SU-DHL-6 (cell line): Measurements from ENCODE around the gene ZNF774.

Experiments
- H2AFZ ChIP-seq: fragments of 200-600 bp; sonication (generic); 2 replicates; pipeline ENCODE4 v1.6.1; 2014; ENCODE audit warnings: low read depth, mild to moderate bottlenecking, moderate library complexity, mixed read lengths, antibody characterized with exemption, low read length; ENCODE audit not compliant: severe bottlenecking
- H3F3A ChIP-seq: fragments of 200-600 bp; shearing (Covaris generic); 2 replicates; pipeline ENCODE4 v1.6.0; 2016; ENCODE audit warnings: antibody characterized with exemption, mild to moderate bottlenecking; ENCODE audit not compliant: insufficient read depth
- H3K27ac ChIP-seq: fragments of 200-600 bp; sonication (generic); 2 replicates; pipeline ENCODE4 v1.5.1; 2016; ENCODE audit warnings: low read depth, mild to moderate bottlenecking, low read length, moderate library complexity, mixed read lengths
- H3K27me3 ChIP-seq: fragments of 200-600 bp; sonication (generic), shearing (Covaris generic); 2 replicates; pipeline ENCODE4 v1.6.0; 2014; ENCODE audit warnings: mild to moderate bottlenecking, low read length
- H3K36me3 ChIP-seq: fragments of 200-600 bp; sonication (generic); 2 replicates; pipeline ENCODE4 v1.6.1; 2014; ENCODE audit warnings: mild to moderate bottlenecking, low read length, mixed read lengths
- H3K4me2 ChIP-seq: fragments of 300-600, 200-600 bp; shearing (Covaris generic), sonication (generic); 2 replicates; pipeline ENCODE4 v1.6.0; 2014; ENCODE audit warnings: low read length, low read depth, mild to moderate bottlenecking; ENCODE audit not compliant: poor library complexity, severe bottlenecking
- H3K4me3 ChIP-seq: fragments of 200-600 bp; sonication (generic); 2 replicates; pipeline ENCODE4 v1.5.1; 2014; ENCODE audit warnings: antibody characterized with exemption, low read length, mild to moderate bottlenecking, mixed read lengths; ENCODE audit not compliant: insufficient read depth, poor library complexity, severe bottlenecking
- H3K79me2 ChIP-seq: fragments of 200-600 bp; sonication (generic); 2 replicates; pipeline ENCODE4 v1.6.1; 2014; ENCODE audit warnings: mild to moderate bottlenecking, low read length, moderate library complexity; ENCODE audit not compliant: insufficient read depth
- H3K9ac ChIP-seq: fragments of 200-600 bp; sonication (generic); 2 replicates; pipeline ENCODE4 v1.7.0; 2014; ENCODE audit warnings: mild to moderate bottlenecking, low read length
- H3K9me2 ChIP-seq: fragments of 200-600 bp; sonication (generic); replicated peaks from 2 replicates; pipeline ENCODE4 v1.6.1; 2014; ENCODE audit warnings: low read length; ENCODE audit not compliant: insufficient read depth
- H3K9me3 ChIP-seq: fragments of 200-600 bp; sonication (generic); 2 replicates; pipeline ENCODE4 v1.6.1; 2014; ENCODE audit warnings: low read length, mixed read lengths; ENCODE audit not compliant: insufficient read depth
- H4K20me1 ChIP-seq: fragments of 200-600 bp; sonication (generic); 2 replicates; pipeline ENCODE4 v1.6.1; 2014; ENCODE audit warnings: low read depth, mild to moderate bottlenecking, antibody characterized with exemption, low read length, moderate library complexity, mixed read lengths
- EZH2phosphoT487 ChIP-seq: fragments of 200-600 bp; sonication (generic), shearing (Covaris generic); conservative IDR thresholded peaks from 2 replicates; pipeline ENCODE4 v1.6.1; 2018; ENCODE audit warnings: mild to moderate bottlenecking, antibody characterized with exemption, low read length, moderate library complexity, mixed read lengths
- TF ChIP-seq, protein P1 (sequence below): fragments of 200-600 bp; sonication (generic); IDR thresholded peaks from one replicate; pipeline ENCODE4 v1.5.1; 2017; ENCODE audit warnings: antibody characterized with exemption, mild to moderate bottlenecking, low read length, moderate library complexity; ENCODE audit not compliant: insufficient read depth, poor library complexity, severe bottlenecking

Gene ZNF774

DNA sequence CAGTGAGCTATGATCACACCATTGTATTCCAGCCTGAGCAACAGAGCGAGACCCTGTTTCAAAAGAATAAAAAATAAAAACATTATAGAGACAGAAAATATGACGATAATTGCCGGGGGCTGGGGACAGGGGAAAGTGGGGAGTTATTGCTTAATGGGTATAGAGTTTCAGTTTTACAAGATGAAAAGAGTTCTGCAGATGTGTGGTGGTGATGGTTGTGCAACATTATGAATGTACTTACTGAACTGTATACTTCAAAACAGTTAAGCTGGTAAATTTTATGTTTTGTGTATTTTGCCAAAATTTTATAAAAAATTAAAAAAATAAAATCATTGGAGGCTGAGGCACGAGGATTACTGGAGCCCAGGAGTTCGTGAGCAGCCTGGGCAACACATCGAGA is 24.8 kb upstream of the ZNF774 start:
- H3K9me3 ChIP-seq = no peaks in the 10 kb centered on the region
- H3K79me2 ChIP-seq = no peaks in the 10 kb centered on the region
- no peaks in the 10 kb centered on the region for H3K36me3 ChIP-seq
- no peak overlapping the region for H3K4me2 ChIP-seq
- TF ChIP-seq, protein P1, sequence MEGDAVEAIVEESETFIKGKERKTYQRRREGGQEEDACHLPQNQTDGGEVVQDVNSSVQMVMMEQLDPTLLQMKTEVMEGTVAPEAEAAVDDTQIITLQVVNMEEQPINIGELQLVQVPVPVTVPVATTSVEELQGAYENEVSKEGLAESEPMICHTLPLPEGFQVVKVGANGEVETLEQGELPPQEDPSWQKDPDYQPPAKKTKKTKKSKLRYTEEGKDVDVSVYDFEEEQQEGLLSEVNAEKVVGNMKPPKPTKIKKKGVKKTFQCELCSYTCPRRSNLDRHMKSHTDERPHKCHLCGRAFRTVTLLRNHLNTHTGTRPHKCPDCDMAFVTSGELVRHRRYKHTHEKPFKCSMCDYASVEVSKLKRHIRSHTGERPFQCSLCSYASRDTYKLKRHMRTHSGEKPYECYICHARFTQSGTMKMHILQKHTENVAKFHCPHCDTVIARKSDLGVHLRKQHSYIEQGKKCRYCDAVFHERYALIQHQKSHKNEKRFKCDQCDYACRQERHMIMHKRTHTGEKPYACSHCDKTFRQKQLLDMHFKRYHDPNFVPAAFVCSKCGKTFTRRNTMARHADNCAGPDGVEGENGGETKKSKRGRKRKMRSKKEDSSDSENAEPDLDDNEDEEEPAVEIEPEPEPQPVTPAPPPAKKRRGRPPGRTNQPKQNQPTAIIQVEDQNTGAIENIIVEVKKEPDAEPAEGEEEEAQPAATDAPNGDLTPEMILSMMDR = no peak
- TF ChIP-seq EZH2phosphoT487 = no peak
- no peaks in the 10 kb centered on the region for H3F3A ChIP-seq
- no peak overlapping the region for H3K9ac ChIP-seq
- no peaks in the 10 kb centered on the region for H3K27me3 ChIP-seq
- no peaks in the 10 kb centered on the region for H3K9me2 ChIP-seq
- no peak overlapping the region for H3K27ac ChIP-seq
- H3K4me3 ChIP-seq = no peak overlapping the region
- H4K20me1 ChIP-seq = no peaks in the 10 kb centered on the region
- H2AFZ ChIP-seq = no peak overlapping the region

DNA sequence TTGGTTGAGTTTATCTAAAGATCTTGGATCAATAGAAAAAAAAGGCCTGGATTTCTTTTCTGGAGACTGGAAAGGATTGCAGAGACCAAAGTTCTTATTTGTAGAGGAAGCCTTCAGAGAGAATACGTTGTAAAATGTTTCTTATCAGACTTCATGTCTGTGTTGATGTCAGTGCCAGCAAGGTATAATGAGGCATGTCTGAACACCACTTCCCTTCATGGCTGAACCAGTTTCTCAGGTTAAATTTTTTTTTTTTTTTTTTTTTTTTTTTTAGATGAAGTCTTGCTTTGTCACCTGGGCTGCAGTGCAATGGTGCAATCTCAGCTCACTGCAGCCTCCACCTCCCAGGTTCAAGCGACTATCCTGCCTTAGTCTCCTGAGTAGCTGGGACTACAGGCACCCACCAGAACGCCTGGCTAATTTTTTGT is 17.8 kb upstream of the ZNF774 start:
- no peak overlapping the region for H3K27ac ChIP-seq
- no peak overlapping the region for H3K4me3 ChIP-seq
- no peaks in the 10 kb centered on the region for H3K9me2 ChIP-seq
- no peak overlapping the region for H3K9ac ChIP-seq
- H3F3A ChIP-seq = no peaks in the 10 kb centered on the region
- no peaks in the 10 kb centered on the region for H3K79me2 ChIP-seq
- H3K36me3 ChIP-seq = no peaks in the 10 kb centered on the region
- H3K9me3 ChIP-seq = no peaks in the 10 kb centered on the region
- H4K20me1 ChIP-seq = no peaks in the 10 kb centered on the region
- H3K4me2 ChIP-seq = no peak overlapping the region
- no peak overlapping the region for H2AFZ ChIP-seq
- H3K27me3 ChIP-seq = no peaks in the 10 kb centered on the region
- no peak for TF ChIP-seq EZH2phosphoT487
- TF ChIP-seq, protein P1 = no peak

DNA sequence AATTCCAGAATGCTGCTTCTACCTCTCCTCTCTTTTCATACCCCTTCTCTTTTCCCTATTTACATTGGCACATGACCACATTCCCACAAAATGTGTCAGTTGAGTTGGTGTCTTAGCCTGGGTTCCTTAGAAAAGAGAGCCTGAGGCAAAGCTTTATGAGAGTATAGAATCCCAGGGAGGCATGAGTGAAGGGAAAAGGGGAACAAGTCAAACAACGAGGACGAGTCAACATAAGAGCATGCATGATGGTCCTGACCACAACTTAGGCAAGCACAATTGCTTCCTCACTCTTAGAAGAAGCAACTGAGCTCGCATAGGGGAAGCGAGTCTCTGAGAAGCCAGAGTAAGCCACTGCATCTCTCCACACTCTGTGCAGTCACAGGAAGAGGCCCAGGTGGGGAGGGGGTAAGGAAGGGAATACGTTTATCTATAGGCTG is 15.4 kb upstream of the ZNF774 start:
- Histone ChIP-seq H2AFZ (no peak overlapping the region), H3K9me2 (no peaks in the 10 kb centered on the region), H3K4me2 (no peak overlapping the region), H3K27ac (no peak overlapping the region), H3K79me2 (no peaks in the 10 kb centered on the region), H3K27me3 (no peaks in the 10 kb centered on the region), H4K20me1 (no peaks in the 10 kb centered on the region), H3K9ac (no peak overlapping the region), H3K4me3 (no peak overlapping the region), H3K36me3 (no peaks in the 10 kb centered on the region), H3K9me3 (no peaks in the 10 kb centered on the region), H3F3A (no peaks in the 10 kb centered on the region)
- TF ChIP-seq, protein P1 = no peak
- TF ChIP-seq EZH2phosphoT487 = no peak
